Stimulated activated CD4-positive, alpha-beta T cell treated with anti-CD3 and anti-CD28 coated beads, TNF-alpha, amount 100 ng/mL, for 1 hour (primary cell): ENCODE measurements around the gene ALDH1L1.

Experiments used
- DNase-seq, 3 donors: peaks; one replicate each; pipeline ENCODE4 v3.0.0-alpha.2; 2020; ENCODE audit warnings: low read depth in 3 of 3, low spot score in 1 of 3

Gene ALDH1L1

DNA sequence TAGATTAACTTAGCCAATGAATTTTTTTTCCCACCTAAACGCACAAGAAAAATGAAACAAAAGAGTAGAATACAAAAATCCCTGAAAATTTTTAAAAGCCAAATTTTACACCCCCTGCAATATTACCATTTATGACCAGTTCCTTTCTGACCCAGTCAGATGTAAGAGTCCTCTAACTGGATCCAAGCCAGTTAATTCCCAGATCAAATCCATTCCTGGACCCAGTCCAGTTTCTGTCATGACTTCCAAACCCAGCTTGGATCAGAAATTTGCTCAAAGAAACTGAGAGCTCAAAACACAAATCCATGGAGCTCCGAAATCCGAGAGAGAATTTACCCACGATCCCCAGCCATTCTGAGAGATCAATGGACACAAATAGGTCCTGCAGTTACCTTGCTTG is 17.0 kb upstream of the ALDH1L1 start:
- no peak for DNase-seq

DNA sequence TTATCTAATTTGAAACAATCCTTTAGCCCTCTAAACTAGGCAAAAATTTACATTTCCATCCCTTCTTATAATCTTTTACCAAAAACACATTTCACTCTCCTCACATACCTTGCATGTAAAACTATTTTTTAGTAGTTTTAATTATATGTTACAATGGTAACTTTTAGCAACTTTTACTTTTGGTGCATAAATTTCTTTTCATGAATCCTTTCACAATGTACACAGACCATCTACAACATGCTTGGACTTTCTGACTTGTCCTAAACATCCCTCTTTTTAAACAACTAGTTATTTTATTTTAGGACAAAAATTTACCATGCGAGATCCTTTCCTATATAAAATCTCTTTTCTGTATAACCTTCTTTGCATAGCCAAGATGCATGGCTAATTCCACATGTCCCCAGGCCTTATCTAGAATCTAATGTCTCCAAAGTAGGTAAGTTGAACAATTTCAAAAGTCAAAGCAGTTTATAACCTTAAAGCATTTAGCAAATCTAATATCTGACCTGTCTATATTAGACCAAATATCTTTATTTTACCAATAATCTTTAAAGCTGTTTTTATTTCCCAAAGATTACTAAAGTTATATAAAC is 14.4 kb upstream of the ALDH1L1 start:
- no peak for DNase-seq

DNA sequence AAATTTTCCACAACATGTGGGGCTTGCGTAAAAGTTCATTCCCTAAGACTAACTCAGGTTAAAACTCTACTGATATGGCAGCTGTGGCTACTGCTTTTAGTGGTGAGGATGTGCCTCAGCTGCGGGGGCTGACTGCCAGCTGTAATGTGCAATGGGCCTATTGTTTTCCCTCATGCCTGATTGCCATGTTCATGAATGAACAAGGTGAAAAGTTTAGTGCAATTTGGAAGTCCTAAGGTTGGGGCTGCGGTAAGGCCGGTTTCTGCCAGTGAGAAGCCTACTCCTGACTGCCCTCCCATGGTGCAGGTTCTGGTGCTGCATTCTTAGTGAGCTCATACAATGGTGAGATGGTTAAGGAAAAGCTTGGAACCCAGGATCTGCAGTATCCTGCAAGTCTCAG is 10.9 kb upstream of the ALDH1L1 start:
- no peak for DNase-seq

DNA sequence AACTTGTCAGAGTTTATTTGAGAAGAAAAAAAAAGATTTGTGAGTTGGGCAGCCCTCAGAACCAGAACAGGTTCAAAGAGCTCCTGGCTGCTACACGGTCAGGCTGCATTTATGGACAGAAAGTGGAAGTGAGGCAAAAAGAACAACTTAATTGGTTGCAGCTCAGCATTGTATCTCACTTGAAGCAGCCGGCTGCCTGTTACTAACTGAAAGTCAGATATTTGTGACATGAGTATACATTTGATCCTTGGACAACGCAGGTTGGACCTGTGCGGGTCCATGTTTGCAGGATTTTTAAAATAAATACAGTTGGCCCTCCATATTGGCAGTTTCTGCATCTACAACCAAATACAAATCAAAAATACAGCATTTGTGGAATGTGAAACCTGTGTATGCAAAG is 7.5 kb upstream of the ALDH1L1 start:
- no peak for DNase-seq

DNA sequence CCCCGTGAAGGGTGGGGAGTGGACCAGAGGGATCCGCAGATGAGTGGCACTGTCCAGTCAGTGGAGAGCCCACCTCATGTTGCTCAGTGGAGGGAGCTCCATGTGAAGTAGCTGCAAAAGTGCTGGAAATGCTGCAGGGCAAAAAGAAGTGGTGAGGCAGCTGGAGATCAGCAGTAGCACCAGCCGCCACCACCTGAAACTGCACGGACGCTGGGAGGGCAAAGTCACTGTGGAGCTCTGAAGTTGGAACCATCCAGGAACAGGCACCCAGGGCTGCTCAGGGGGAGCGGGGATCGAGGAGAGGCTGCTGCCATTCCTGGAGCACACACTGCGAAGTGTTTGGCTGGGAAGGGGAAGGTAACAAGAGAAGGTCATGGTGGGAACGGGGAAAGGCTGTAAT is 6.4 kb upstream of the ALDH1L1 start:
- no peak for DNase-seq

DNA sequence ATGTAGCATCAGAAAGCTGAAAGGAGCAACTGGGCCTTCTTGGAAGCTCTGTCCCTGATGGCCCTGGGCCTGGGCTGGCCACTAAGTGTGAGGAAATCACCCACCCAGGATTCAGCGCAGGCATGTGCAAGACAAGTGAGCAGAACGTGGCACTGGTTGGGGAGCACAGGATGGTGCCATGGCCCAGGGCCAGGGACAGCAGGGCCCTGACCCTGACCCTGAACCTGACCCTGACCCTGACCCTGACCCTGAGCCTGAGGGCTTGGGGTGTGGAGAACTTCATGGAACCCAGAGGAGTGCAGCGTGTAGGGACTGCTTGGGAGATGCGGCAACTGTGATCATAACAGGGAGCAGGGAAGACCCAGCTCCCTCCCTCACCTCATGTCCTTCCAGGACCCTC is 5.9 kb upstream of the ALDH1L1 start:
- no peak for DNase-seq

DNA sequence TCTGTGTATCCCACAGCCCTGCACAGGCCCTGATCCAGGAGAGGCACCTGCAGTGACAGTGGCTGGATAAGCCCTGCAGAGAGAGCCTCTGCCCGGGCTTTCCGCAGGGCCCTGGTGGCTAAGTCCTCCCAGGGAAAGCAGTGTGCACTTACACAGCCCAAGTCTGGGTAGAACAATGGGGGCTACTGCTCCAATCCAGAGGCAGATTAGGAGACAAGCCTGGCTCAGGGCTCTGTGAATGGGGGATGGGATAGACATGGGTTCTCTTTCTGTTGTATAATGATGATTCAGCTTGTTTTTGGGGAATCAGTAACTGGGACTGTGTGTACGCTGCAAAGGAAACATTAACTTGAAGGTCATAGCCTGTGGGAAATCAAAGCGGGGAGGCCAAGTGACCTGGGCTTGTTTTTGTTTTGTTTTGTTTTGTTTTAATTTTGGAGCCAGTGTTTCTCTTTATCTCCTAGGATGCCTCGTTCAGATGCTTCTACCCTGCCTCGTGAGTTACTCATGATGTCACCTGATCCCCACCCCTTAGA is 4.1 kb upstream of the ALDH1L1 start:
- DNase-seq = no peak

DNA sequence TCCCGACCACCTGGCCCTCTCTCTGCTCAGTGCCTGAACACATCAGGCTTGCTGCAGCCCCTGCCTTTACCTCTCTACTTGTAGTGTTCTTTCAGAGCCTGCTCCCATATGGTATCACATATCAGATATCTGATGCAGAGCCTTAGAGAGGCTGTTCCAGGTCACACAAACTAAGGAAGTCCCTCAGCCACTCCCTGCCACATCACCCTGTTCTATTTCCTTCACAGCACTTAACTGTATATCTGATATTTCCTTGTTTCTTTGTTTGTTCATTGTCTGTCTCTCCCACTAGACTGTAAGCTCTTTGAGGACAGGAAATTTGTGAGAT is 976 bp upstream of the ALDH1L1 start:
- DNase-seq = no peak

DNA sequence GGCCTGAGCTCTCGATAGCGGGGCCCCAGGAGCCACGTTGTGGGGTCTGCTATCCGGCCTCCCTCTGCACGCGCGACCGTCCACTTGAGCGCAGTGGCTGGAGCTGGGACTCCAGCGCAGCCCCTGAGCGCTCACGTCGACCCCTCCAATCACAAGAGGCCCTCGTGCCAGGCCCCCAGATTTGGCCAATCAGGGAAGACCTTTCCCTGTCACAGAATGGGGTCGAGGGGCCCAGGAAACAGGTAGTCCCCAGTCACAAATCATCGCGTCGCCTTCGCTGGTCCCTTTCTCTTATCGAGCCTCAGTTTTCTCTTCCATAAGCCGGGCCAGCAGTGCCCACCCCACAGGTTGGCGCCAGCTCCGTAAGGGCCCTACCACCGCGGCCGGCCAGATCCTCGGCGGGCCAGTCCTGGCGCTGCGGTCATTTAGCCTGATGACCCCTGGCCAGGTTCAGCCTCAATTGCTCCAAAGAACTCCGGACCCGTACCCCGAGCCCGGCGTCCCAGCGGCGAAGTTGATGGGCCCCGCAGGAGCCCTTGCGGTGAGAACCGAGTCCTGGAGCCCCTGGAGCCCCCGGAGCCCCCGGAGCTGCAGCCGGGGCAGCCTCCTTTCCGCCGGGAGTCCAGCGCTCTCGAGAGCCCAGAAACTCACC is 435 bp downstream of the ALDH1L1 start:
- no peak for DNase-seq

DNA sequence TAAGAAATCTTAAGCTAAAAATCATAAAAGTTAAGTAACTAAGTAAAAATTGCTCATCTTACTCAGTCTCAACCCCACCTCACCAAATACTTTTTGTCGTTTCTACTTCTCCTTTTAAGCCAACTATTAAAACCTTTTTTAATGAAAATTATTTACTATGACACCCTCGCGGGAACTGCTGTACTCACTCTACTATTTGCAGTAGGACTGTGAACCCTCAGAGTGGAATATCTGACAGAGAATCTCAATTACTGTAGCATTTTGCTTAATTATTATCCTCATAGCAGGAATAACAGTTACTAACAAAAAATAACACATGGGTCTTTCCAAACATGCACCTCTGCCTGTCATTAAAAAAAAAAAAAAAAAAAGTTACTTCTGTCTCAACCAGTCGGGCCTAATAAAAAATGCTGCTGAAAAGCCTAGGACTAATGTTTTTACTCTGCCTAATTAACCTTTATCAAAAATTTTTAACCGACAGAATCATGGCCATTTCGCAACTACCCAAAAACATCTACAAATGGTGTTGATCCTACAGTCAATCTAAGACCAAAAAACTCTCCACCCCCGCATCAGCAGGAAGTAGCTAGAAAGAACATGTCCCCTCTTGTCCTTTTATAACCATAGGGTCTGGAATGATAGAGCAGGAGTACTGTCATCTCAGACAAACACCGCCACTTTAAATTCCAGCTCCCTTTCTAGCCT is 10.2 kb downstream of the ALDH1L1 start:
- no peak for DNase-seq

DNA sequence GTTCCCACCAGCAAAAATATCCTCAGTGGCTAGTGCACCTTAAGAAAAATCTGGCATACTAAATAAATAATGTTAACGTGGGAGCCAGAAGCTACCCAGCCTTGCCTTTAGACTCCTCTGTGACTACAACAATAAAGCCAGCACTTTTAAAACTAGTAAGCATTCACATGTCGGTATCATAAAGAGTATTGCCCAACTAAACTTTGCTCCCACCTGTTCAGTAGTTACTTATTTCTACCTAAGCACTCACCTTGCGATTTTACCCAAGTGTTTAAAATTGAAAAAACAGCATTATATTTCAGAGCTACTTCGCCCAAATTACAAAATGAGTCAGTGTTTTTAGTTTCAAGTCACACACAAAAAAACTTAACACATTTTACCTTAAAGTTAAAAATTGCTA is 12.8 kb downstream of the ALDH1L1 start:
- no peak for DNase-seq

DNA sequence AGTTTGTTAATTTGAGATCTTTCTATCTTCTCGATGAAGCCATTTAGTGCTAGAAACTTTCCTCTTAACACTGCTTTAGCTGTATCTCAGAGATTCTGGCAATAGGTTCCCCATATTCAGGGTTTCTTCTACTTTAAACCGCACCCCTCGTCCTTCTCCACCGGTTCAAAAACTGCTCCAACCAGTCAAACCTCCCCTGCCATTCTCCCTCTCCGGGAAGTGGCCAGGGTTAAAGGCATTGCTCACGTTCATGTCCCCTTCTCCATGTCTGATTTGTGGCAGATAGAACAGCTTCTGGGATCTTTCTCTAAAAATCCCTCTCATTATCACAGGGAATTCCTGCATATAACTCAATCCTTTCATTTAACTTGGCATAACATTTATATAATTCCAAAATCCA is 14.4 kb downstream of the ALDH1L1 start:
- DNase-seq = no peak

DNA sequence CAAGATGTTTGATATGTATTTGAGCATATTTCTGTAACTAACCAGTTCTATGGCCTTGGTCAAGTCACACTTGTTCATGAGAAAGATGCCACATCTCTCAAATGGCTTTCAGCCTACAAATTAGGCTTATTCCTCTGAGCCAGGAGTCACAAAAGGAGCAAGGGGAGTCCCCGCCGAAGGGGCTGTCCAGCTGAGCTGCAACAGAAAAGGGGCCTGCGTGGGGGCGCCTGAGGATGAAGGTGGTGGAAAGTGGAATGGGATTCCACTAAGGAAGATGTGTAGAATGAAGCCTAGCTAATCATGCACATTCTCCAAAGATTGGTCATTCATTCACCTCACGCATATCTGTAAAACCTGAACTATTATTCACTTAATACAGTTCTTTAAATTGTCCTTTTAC is 19.1 kb downstream of the ALDH1L1 start:
- no peak for DNase-seq

DNA sequence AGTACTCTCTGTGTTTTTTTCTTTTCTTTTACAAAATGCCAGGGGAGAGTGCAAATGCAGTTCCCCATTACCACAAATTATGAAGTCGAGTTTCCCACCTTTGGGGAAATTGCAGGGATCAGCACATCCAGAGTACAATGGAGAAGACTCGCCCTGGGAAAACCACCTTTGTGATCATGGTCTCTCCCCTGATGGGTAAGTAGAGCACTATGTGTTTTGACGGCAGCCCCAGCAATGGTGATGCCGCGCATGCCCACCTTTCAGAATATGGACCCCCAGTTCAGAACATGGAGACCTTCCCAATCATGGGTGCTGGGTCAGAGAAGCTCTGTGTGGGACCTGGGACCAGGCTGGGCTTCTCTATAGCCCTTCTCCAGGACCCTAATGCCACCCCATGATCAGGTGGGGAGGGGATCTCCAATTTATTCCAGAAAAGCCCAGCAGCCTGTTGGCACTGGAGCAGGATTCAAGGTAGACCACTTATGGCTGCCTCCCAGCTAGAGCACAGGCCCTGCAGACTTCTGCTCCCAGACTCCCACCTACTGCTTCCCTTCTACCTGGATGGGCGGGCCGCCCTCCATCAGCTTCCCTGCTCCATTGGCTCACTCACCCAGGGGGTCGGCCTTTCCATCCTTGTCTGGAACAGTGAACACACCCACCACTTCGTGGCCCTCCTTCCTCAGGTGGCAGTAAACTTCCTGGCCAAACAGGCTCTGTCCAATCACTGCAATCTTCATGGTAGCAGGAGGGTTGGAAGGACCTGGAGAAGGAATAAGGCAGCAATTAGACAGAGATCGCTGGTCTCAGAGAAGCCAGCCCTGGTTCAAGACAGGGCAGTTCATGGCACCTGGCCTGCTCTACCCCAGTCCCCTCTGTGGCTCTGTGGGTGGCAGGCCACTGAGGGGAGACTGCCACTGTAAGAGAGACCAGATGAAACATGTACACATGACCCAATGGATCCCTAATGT is 19.9 kb downstream of the ALDH1L1 start:
- no peak for DNase-seq

DNA sequence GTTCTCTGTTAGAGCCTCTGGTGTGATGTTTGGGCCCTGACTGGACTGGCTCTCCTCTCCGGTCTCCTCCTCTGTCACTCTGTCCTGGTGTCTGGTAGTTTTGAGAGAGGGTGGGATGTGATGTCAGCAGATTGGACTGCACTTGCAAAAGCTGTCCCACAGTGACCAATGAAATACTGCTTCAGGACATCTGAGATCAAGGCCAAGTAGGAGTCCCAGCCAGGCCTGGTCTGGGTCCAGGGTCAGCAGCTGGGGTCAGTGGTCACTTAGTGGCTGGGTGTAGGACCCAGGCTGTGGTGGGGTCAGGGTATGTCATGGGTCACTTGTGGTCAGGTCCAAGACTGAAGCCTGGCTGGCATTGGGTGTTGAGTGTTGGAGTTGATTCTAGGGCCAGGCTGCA is 20.9 kb downstream of the ALDH1L1 start:
- no peak for DNase-seq

DNA sequence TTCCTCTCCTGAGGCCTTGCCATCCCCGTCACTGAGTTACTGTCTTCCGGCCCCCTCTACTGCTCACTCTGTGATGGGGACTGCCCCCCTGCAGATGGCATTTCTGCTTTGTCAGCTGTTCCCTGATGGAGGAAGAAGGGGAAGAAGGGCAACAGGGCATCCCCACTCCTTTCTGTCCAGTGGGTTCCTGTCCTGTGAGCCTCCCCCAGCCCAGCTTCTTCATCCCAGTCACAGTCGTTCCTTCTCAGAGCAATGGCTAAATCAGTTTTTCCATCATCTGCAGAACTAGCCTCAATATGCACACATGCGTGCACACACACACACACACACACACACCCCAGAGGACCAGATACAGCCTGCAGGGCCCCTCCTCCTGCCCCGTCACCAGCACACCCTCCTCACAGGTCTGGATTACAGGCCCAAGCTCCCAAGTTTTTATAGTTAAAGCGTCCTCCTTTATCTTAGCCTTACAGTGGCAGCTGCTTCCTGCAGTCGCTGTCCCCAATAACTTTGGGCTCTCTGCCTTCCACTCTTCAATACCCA is 21.4 kb downstream of the ALDH1L1 start:
- DNase-seq = no peak

DNA sequence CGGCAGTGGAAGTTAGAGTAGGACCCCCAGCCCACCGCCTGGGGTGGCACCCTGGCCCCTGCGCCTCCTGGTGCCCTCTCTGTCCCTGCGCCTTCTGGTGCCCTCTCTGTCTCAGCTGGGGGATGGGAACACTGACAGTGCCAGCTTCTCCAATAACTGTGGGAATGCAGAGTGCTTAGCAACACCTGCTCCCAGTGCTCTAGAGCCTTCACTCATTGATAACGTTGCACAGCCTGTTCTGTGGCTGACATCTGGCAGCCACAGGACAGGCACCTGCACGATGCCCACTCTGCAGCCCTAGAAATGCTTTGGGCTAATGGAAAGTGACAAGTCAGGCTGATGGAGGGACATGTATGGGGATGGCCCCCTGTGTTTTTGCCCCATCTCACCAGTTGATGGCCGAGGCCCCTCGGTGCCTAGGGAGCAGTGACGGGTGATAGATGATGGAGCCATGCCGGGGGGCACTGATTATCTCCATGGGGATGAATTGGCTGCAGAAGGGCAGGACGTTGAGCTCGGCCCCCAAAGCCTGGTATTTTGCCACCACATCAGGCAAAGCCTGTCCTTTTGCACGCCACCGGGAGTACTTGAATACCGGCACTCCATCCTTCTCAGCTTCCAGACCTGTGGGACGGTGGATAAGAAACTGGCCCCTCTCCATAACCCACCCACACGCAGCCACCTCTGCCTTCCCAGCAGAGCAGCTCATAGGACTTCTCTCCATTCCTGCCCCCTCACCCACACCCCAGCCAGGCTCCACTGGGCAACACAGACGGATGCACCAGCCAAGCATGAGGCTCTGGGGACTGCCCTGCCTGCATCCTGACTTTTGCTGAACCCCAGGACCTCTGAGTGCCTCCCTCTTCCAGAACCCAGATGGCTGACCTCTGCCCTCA is 22.1 kb downstream of the ALDH1L1 start:
- no peak for DNase-seq

DNA sequence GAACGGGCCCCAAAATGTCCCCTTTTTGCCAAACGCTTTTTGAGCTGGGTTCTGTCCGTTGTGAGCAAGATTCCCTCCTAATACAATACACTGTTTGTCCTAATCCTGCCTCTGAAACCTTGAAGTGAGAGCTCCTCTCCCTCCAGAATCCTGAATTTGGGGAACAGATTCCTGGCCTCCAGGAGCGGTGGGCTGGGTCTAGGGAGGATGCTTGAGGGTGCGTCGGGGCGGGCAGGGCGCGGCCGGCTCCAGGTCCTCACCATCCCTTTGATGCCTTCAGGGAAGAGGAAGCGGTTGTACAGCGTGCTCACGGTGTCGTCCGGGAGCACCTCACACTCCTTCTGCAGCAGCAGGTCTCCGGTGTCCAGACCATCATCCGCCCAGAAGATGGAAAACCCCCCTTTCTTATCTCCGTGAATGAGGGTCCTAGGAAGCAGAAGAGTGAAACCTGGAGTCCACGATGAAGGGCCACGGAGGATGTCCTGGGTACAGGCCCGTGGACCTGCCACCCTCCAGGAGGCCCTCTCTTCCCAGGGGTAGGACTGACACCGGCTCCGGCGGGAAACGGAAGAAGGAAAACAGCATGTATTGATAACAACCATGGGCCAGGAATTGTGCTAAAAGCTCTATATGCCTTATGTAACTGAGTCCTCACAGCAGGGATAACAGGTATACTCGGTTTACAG is 23.2 kb downstream of the ALDH1L1 start:
- no peak for DNase-seq

DNA sequence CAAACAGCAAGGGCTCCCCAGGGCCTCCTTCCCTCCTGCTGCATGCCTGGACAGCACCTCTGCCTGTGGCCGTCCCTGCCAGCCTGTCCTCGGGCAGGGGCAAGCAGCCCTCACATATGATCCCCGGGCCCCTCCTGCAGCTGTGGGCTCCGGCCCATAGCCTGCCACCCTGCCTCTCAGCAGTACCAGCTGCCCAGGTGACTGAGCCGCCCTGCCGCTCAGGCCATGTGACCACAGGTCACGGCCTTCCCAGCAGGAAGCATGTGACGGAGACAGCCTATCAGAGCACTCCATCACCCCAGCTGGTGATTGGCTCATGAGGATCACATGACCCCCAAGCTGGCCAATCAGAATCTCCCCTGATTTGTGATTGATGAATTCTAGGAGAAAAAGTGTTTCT is 23.9 kb downstream of the ALDH1L1 start:
- no peak for DNase-seq

DNA sequence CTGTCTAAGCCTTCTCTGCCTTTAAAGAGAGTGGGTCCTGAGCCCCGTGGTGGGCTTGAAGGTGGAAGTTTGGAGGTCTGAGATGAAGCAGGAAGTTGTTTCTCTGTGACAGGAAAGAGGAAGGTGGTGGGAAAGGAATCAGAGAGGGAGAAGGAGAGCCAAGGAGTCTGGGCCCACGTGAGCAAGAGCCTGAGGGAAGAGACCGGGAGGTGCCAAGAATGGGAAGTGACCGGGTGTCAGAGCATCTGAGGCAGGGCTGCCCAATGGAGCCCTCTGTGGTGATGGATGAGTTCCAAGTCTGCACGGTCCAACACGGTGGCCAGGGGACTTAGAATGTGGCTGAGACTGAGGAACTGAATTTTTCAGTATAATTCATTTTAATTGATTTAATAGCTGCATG is 24.6 kb downstream of the ALDH1L1 start:
- DNase-seq = no peak
